ENCODE measurements around the gene TUBA4A. TPM values are rescaled to one million over a fixed set of nuclear protein-coding genes. Genes with fewer than 3 reads are reported as not detected.
A peak's percentile ranks its signal among the peaks of the same experiment; 100 is the strongest.

The TUBA4A gene
- total and polyA plus RNA-seq, 9 of the 15 experiments (the other 6 are each of a cell fraction or from before 2014, with no cell fraction given): 25.1 to 174 (median 42.4) TPM

GRCh38 chr2:219229305-219230058 lies 24.2 kb downstream of the TUBA4A start, which contains the start of the genes ANKZF1 and ATG9A (continued):
- TF ChIP-seq ASH1L (IDR thresholded peaks at IDR 0.05; ENCODE audit: borderline replicate concordance, low read depth, partially characterized antibody) (peak; percentile 90), ELF2 (CRISPR knock-in tag; IDR thresholded peaks at IDR 0.05) (no peak), ZNF24 (IDR thresholded peaks at IDR 0.05) (no peak), UBTF (IDR thresholded peaks at IDR 0.05; ENCODE audit: borderline replicate concordance in 1 of 2, low read depth in 2 of 2, low read length in 2 of 2) (peak; percentile 29 to 80; a peak in 1 of 4 replicates), DPF2 (IDR thresholded peaks at IDR 0.05) (0 out of 2 replicates have a peak, but pooled peaks have one; percentile 23), ZBED1 (IDR thresholded peaks at IDR 0.05) (no peak), BCLAF1 (IDR thresholded peaks at IDR 0.05; ENCODE audit: borderline replicate concordance in 1 of 2, control insufficient read depth in 1 of 2, low read depth in 2 of 2, low read length in 1 of 2) (no peak), FOS (IDR thresholded peaks at IDR 0.05; ENCODE audit: extremely low read depth, insufficient read length) (peak; percentile 94), KAT8 (IDR thresholded peaks at IDR 0.05; ENCODE audit: low read depth) (no peak), GATAD2A (IDR thresholded peaks at IDR 0.05) (no peak), CBX1 (IDR thresholded peaks at IDR 0.05; ENCODE audit: low read depth) (peak; percentile 50; the same call in 1 of the 2 replicates), ATF2 (CRISPR knock-in tag; IDR thresholded peaks at IDR 0.05) (no peak), ELF1 (tag; IDR thresholded peaks at IDR 0.05) (no peak), HNRNPK (IDR thresholded peaks at IDR 0.05; ENCODE audit: low read depth, low read length, poor library complexity, severe bottlenecking) (no peak), NEUROD1 (IDR thresholded peaks at IDR 0.05; ENCODE audit: borderline replicate concordance, low read depth, low read length, partially characterized antibody) (peak; percentile 91), BACH1 (tag; IDR thresholded peaks at IDR 0.05) (peak; percentile 79; the same call in 1 of the 2 replicates), ZNF174 (CRISPR knock-in tag; IDR thresholded peaks at IDR 0.05) (no peak), CBX8 (IDR thresholded peaks at IDR 0.05; ENCODE audit: borderline replicate concordance, extremely low read depth, low read depth, low read length, poor library complexity, severe bottlenecking) (no peak), FOXK2 (conservative IDR thresholded peaks at IDR 0.05 in 1 of 2, IDR thresholded peaks at IDR 0.05 in 1 of 2; ENCODE audit: low read depth in 2 of 2) (peak; percentile 69 to 87), DMBX1 (CRISPR knock-in tag; IDR thresholded peaks at IDR 0.05; ENCODE audit: borderline replicate concordance) (peak; percentile 90; the same call in 1 of the 2 replicates), RBBP5 (IDR thresholded peaks at IDR 0.05; ENCODE audit: borderline replicate concordance, insufficient read depth, low read length, poor library complexity, severe bottlenecking) (peak; percentile 59)
